HG02588 (cell line): Measurements from ENCODE around the gene HSD17B8.
"Not testable (repeated sequence)": the region's sequence is repeated elsewhere in the genome, so short reads cannot be mapped to it uniquely, and the experiment has no call there.

Experiments used
- ATAC-seq: cut with Tn5 transposase; IDR thresholded peaks from one replicate; pipeline ENCODE4 v1.9.1; 2021; ENCODE audit warnings: mild to moderate bottlenecking, moderate library complexity; ENCODE audit not compliant: unreplicated experiment

Gene HSD17B8

DNA sequence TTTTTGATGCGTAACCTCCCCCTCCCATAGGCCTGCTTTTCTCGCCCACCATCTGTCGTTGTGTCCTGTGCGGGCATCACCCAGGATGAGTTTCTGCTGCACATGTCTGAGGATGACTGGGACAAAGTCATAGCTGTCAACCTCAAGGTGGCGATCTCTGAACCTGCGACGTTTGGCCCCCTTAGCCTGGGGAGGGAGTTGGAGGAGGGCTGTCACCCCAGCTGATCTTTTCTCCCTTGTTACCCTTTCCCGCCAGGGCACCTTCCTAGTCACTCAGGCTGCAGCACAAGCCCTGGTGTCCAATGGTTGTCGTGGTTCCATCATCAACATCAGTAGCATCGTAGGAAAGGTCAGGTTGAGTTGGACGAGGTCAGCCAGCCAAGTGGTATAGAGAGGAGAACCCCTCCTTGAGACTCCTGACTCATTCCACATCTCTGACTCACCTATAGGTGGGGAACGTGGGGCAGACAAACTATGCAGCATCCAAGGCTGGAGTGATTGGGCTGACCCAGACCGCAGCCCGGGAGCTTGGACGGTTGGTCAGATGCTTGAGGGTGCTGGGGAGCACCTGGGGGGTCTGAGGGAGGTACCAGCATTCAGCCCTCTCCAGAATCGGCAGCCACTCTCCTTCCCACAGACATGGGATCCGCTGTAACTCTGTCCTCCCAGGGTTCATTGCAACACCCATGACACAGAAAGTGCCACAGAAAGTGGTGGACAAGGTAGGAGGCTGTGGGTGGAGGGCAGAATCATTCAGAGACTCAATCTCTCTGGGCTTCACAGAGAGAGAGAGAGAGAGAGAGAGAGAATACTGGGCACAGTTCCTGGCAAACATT is 954 bp downstream of the HSD17B8 start:
- ATAC-seq, result no peak

DNA sequence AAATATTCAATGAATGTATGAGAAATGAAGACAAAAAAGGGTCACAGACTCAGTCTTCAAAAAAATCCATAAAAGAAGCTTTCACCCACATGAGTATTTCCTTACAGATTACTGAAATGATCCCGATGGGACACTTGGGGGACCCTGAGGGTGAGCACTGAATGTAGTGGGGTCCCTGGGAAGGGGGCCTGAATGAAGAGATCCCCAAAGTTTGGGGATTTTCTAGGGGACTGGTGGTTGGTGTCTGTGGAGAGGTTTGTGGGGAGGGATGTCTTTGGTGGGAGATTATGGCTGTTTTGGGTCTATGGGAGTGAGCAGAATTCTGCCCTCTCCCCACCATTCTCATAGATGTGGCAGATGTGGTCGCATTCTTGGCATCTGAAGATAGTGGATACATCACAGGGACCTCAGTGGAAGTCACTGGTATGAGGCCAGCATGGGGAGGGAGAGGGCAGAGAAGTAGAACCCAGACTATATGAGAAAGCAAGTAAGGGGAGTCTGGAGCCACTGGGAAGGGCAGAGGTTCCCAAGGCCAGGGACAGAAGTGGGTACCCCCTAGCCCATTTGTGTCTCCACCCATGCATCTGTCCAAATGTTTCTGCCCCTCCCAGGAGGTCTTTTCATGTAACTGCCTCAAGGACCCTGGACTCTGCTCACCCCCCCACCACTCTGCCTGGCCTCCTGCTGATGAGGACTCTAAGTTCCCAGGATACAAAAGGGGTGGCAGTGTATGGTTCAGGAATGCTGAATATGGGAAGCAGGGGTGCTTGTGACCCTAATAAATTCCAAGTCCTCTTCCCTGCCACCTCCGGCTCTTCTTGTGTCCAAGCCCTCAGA is 1.8 kb downstream of the HSD17B8 start:
- no peak for ATAC-seq

DNA sequence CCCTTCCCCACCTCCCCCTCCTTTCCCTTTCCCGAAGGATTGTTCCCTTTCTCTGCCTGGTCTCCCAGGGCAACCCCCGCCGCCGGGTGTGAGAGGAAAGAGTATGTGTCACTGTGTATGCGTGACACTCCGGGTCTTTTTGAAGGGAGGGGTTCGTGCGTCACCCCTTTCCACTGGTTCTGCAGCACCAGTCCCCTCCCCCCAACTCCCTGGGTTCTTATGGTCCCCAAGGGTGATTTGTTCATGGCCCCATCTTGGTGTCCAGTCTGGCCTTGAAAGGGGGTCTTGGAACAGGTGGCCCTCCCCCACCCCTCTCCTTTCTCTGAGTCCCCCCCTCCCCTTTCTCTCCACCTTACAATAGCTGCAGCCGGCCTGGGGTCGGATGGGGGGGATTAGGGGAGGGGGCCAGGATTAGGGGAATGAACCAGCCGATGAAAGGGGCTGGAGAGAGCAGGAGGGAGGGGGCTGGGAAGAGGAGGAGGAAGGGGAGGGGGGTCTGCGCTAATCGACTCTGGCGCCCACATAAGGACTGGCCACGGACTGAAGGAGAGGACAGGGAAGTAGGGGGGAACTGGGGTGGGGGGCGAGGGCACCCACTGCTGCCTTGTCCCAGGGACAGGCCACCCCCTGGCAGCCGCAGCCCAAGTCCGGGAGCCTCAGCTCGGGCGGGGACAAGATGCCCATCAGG is 2.6 kb downstream of the HSD17B8 start:
- no peak for ATAC-seq

DNA sequence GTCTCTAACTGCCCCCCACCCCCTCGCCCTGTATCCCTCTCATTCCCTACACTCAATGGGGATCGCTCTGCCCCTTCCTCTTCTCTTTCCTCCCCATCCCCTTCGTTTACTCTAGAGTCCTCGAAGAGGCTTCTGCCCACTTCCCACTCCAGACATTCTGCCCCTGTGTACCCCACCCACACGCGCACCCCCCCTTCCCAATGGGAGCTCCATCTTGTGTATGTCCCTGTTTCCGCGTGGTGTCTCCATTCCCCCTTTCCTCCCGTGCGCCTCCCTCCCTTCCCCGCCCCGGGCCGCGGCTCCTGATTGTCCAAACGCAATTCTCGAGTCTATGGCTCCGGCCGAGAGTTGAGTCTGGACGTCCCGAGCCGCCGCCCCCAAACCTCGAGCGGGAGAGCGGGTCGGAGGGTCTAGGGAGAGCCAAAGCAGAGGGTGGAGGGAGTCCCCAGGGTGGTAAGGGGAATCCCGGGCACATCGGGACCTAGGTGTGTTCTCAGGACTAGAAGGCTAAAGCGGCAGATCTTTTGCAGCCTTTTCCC is 3.2 kb downstream of the HSD17B8 start:
- ATAC-seq, result no peak

DNA sequence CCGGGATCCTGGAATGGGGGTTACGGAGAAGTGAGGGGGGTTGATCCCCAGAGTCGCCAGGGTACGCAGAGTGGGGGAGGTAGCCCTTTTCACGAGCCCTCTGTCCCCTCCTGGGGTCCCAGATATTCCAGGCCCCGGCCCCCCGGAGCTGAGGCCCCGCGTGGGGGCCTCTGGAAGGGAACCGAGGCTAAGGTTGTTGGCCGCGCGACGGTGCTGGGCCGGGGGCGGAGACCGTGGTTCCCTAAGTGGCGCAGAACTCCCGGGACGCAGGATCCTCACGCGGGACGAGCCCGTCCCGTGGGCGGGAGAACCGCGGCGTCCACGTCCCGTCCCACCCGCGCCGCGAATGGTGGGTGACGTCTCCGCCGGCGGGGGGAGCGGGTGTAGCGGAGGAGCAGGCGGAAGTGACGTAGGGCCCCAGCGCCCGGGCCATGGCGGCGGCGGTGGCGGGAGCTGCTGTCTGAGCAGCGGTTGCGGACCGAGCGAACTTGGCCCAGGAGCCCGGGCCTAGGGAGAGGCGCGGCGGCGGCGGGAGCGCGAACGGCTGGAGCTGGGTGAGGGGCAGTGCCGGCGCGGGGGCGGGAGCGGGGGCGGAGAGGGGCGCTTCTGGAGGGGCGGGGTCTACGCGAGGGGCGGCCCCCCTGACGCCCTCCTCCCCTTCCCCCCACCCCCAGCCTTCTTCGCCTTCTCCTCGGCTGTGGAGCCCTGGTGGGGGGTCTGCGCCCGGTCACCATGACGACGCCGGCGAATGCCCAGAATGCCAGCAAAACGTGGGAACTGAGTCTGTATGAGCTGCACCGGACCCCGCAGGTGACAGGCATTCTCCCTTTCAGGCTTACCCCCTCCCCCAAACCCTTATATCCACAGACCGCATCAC is 3.9 kb downstream of the HSD17B8 start, which contains the start of gene RING1:
Gene RING1, plus strand, starts transcription at position 410 of the 877 bp plus-strand sequence. Its CDS starts 323 bp downstream, at position 733.
- ATAC-seq, result no peak

DNA sequence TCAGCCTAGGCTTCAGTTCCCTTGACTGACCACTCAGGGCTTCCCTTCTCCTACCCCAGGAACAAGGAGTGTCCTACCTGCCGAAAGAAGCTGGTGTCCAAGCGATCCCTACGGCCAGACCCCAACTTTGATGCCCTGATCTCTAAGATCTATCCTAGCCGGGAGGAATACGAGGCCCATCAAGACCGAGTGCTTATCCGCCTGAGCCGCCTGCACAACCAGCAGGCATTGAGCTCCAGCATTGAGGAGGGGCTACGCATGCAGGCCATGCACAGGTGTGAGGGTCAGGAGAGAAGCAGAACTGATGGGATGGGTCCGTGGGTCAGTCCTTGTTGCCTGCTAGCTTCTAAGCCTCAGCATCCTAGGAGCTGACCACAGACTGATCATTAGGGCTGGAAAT is 5.4 kb downstream of the HSD17B8 start:
- no peak for ATAC-seq

DNA sequence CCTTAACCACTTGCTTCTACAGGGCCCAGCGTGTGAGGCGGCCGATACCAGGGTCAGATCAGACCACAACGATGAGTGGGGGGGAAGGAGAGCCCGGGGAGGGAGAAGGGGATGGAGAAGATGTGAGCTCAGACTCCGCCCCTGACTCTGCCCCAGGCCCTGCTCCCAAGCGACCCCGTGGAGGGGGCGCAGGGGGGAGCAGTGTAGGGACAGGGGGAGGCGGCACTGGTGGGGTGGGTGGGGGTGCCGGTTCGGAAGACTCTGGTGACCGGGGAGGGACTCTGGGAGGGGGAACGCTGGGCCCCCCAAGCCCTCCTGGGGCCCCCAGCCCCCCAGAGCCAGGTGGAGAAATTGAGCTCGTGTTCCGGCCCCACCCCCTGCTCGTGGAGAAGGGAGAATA is 6.7 kb downstream of the HSD17B8 start:
- no peak for ATAC-seq

DNA sequence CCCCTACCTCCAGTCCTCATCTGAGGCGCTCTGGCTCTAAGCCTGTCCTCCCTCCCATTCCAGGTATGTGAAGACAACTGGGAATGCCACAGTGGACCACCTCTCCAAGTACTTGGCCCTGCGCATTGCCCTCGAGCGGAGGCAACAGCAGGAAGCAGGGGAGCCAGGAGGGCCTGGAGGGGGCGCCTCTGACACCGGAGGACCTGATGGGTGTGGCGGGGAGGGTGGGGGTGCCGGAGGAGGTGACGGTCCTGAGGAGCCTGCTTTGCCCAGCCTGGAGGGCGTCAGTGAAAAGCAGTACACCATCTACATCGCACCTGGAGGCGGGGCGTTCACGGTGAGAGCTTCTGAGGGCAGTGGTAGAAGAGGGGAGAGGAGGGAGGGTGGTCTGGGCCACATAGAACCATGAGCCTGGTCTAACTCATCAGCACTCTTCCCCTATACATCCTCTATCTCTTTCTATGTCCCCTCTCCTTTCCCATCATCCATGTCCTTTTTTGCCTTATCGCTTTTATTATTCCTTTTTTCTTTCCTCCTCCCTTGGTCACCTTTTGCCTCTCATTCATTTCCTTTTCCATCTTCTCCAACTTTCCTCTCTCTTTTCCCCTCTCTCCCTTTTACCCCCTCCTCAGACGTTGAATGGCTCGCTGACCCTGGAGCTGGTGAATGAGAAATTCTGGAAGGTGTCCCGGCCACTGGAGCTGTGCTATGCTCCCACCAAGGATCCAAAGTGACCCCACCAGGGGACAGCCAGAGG is 7.4 kb downstream of the HSD17B8 start:
- ATAC-seq, result no peak

DNA sequence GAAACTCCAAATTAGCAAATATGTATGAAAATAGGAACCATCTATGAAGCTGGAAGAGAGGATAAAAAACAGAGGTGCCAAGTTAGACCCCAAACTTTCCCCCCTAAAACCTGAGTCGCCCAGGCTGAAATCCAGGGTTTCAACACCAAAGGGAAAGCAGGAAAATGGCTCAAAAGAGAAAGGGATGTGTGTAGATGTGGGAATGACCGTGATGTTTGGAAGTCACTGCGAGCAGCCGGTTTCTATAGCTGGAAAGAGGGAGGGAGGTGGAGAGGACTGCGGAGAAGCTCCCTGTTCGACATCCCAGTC is 8.4 kb downstream of the HSD17B8 start:
- ATAC-seq, result no peak

DNA sequence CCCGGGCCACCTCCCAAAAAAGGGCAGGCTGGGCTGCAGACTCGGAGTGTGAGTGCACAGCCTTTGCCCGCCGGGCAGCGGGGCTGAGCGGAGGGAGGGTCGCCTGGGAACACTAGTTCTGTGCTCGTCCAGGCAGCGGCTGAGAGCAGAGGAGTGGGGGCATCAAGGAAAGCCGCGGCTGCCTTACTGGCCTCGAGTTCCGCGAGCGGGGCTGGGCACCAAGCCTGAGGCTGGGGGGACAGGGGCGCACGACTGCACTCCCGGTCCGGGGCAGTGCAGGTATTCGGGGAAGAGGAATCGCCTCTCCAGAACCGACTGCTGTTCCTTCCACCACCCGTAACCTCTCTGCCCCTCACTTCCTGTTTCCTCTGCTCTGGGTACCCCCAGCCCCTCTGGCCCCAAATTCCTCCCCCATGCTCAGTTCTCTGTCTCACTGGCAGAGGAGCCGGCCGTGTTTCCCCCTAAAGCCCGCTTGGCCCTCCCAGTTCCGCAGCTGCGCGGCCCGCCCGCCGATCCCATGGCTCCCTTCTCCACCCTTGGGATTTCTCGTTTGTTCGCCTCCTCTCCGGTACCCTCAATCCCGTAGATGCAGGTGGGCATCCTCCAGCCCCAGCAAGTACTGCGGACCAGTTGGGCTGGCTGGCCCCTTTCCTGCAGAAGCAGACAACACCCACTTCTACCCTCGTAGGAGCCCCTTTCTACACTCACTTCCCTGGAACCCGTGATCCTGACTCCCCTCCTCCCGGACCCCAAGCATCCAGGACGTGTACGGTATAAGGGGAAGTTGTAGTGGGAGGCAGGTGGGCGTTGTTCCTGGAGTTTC is 8.9 kb downstream of the HSD17B8 start:
- no peak for ATAC-seq

DNA sequence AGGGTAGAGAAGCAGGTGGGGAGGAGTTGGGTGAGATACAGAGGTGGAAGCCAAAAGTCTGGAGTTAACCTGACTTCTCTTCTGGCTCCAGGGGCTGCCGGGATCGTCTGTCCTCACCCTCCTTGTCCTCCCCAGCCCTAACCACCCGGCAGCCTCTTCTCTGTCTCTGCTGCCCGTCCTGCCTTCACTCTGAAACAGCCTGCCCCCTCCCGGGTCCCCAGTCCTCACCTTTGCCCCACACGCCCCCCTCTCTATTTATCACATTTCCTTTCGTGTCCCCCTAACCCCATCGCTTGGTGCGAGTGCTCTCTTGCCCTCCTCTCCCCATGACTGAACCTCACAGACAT is 9.5 kb downstream of the HSD17B8 start:
- no peak for ATAC-seq

DNA sequence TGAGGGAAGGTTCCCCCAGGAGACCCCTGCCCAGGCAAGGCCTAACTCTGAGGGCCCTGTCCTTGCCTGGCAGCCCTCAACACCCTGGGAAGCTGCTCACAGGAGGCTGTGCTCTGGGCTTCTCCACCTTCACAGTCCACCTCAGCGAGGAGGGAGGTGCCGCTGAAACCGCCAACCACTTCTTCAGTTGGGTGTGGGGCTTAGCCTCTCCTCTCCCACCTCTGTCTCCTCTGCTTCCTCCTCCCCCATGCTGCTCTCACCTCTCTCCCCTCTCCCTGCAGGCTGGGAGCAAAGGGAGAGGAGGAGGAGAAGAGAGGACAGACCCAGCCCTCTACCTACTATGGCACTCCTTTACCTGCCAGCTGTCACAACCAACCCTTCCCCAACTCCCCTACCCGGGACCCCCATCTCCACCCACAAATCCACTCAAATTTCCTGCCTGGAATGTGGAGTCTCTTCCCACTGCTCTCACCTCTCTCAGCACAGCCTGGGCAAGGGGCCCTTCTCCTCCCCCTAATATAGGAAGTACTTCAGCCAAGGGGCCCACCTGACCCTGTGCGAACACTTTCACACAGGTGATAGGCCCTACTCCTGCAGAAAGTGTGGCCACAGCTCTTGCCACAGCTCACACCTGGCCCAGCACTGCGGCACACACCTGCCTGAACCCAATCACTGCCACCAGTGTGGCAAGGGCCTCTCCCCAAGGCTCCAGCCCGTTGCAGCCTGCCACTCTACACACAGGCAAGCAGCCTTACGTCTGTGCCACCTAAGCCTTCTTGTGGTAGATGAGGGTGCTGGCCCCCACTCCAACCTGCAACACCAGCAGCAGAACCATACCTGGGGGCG is 11.0 kb downstream of the HSD17B8 start:
- no peak for ATAC-seq

DNA sequence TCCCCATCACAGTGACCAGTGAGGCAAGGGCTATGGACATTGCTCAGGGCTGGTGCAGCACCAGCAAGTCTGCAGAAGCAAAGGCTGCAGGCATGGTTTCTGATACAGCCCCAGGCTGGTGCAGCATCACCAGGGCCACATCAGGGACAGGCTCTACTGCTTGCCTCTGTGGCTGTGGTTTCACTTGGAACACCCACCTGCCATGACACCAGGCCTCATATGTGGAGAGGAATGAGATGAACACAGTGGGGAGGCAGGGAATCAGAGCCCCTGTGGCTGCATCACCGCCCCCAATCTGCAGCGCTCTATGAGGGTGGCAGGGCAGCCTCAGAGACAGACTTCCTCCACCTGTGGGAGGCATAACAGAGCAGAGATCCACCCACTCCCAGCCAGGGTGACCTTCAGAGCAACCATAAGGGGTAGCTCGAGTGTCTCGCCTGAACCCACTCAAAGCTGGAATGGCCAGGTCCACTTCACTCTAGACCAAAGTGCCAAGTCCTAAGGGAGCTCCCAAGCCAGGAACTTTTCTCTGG is 11.7 kb downstream of the HSD17B8 start:
- ATAC-seq, result no peak

DNA sequence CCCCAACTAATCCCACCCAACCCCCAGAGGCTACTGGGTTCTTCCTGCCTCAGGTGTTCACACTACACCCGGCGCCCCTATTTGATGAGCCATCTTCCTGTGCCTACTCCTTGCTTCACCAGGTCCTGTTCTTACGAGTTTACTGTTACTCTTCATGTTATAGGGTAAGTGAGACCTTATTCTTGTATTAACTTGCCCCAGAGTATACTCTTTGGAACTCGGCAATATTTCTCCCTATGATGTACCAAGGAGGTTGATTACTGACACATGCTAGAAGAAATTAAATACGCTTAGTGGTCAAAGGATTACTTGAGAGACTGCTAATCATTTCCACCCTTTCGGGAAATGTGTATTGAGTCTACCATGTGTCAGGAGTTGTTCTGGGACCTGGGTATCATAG is 12.8 kb downstream of the HSD17B8 start:
- ATAC-seq, result no peak

DNA sequence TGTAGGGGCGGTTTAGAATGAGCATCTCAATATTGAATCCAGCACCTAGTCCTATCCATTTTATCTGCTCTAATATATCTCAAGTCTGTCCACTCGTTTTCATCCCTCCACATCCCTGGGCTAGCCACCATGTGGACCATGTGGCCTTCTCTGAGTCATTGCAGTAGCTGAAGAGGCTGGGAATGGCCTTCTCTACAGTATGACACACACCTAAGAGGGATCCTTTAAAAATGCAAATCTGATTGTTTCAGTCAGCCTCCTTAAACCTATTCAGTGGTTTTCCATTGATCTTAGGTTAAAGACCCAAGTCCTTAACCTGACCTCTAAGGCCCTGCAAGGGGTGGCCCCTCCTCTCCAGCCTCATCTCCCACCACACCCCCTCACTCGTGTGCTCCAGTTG is 13.2 kb downstream of the HSD17B8 start:
- ATAC-seq, result no peak

DNA sequence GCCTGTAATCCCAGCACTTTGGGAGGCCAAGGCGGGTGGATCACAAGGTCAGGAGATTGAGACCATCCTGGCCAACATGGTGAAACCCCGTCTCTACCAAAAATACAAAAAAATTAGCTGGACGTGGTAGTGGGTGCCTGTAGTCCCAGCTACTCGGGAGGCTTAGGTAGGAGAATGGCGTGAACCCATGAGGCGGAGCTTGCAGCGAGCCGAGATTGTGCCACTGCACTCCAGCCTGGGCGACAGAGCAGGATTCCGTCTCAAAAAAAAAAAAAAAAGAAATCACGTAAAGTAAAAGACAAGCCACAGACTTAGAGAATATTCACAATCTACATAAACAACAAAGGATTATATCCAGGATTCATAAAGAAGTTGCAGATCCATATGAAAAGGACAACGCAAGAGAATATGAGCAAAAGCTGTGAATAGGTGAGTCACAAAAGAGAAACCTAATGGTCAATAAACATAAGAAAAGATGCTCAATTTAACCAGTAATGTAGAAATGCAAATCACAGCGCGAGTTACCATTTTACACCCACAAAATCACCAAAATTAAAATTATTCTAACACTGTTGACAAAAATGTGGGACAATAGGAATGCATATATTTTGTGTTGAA is 22.2 kb downstream of the HSD17B8 start:
- ATAC-seq, result not testable (repeated sequence)

DNA sequence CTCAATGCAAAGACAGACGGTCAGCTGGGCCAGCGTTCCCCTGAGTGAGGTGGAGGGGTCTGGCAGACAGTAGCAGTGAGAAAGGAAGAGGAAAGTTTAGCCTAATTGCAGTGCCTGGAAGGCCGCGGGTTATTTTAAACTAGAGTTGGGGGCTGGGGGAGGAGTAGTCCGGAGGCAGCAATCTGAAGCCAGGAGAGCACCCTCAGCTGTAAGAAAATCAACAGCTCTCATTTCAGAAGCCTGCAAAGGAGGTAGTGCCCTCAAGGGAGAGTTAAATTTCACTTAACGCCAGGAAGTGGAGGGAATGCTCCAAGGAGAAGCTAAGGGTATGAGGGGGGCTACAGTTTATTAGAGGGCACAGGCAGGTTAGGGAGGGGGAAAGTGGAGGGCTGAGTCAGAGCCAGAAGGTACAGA is 30.8 kb downstream of the HSD17B8 start:
- ATAC-seq, result no peak
